ENCODE results near the gene STX19.
"Not testable (repeated sequence)": the region's sequence is repeated elsewhere in the genome, so short reads cannot be mapped to it uniquely, and the experiment has no call there.

GRCh38 chr3:94044100-94044936 is 15.9 kb upstream of the STX19 start:
- not testable (repeated sequence) for TF ChIP-seq KDM5A (IDR thresholded peaks at IDR 0.05; ENCODE audit: borderline replicate concordance, low read length); EP300 (IDR thresholded peaks at IDR 0.05; ENCODE audit: low read depth in 2 of 2, low read length in 2 of 2); EP300 (CRISPR knock-in tag; IDR thresholded peaks at IDR 0.05; ENCODE audit: borderline replicate concordance); CTCF (CRISPR knock-in tag; IDR thresholded peaks at IDR 0.05); ZNF580 (CRISPR knock-in tag; IDR thresholded peaks at IDR 0.05; ENCODE audit: borderline replicate concordance, low read depth)
